NOMO-1 (cell line): ENCODE results near the gene OPN1MW2.
"Not testable (repeated sequence)": the region's sequence is repeated elsewhere in the genome, so short reads cannot be mapped to it uniquely, and the experiment has no call there.

Source experiments
- DNase-seq, 2 experiments: peaks; one replicate each; lab custom pipeline; 2025; ENCODE audit not compliant: unreplicated experiment in 2 of 2; lab: John Stamatoyannopoulos, UW

OPN1MW2 gene

GRCh38 chrX:154263072-154263471, 43.5 kb downstream of the OPN1MW2 start:
- DNase-seq = not testable (repeated sequence)

- DNase-seq = not testable (repeated sequence)
Observed at GRCh38 chrX:154269245-154269644, 49.7 kb downstream of the OPN1MW2 start.
